Small intestine (tissue), 16 donors: ENCODE measurements around the gene F9. TPM values are rescaled to one million over a fixed set of nuclear protein-coding genes. Genes with fewer than 3 reads are reported as not detected.
A peak's percentile ranks its signal among the peaks of the same experiment; 100 is the strongest.
"Not testable (repeated sequence)": the region's sequence is repeated elsewhere in the genome, so short reads cannot be mapped to it uniquely, and the experiment has no call there.

Experiments used
- DNase-seq, 2 donors: peaks; one replicate each; pipeline versions ENCODE4 v3.0.0 to v3.0.0-alpha.2; 2013
- FAIRE-seq: peaks from 2 replicates; lab custom pipeline; 2012; peaks lifted over from hg19 to GRCh38; lab: Jason Lieb, UNC
- H3K27ac ChIP-seq, 3 donors: one replicate each; pipeline ENCODE4 v1.5.1; 2013; ENCODE audit warnings: low read length in 2 of 3, mild to moderate bottlenecking in 2 of 3, control low read depth in 1 of 3, inconsistent platforms in 1 of 3, low read depth in 1 of 3, moderate library complexity in 1 of 3
- H3K27me3 ChIP-seq, 3 donors: one replicate each; pipeline ENCODE4 v1.6.1; 2013; ENCODE audit warnings: low read length in 3 of 3, inconsistent platforms in 1 of 3; ENCODE audit not compliant: control insufficient read depth in 3 of 3, insufficient read depth in 3 of 3
- H3K36me3 ChIP-seq, 3 donors: one replicate each; pipeline ENCODE4 v1.6.1; 2013; ENCODE audit warnings: low read length in 3 of 3, inconsistent platforms in 1 of 3, low read depth in 1 of 3, mild to moderate bottlenecking in 1 of 3, moderate library complexity in 1 of 3; ENCODE audit not compliant: control insufficient read depth in 3 of 3, insufficient read depth in 2 of 3
- H3K4me1 ChIP-seq, 3 donors: one replicate each; pipeline ENCODE4 v1.6.1; 2013; ENCODE audit warnings: low read length in 2 of 3, inconsistent platforms in 1 of 3, low read depth in 1 of 3, mild to moderate bottlenecking in 1 of 3, moderate library complexity in 1 of 3; ENCODE audit not compliant: control insufficient read depth in 3 of 3, insufficient read depth in 2 of 3
- H3K4me3 ChIP-seq, 3 donors: one replicate each; pipeline ENCODE4 v1.5.1; 2013; ENCODE audit warnings: low read length in 3 of 3, control low read depth in 1 of 3, inconsistent platforms in 1 of 3, low read depth in 1 of 3, mild to moderate bottlenecking in 1 of 3, moderate library complexity in 1 of 3
- H3K9me3 ChIP-seq, 2 donors: one replicate each; pipeline ENCODE4 v1.6.1; 2013; ENCODE audit warnings: low read depth in 1 of 2, low read length in 1 of 2; ENCODE audit not compliant: control insufficient read depth in 2 of 2, insufficient read depth in 1 of 2
- WGBS, 3 donors: extraction: QIAGEN DNeasy Blood & Tissue Kit; methylation state at CpG; one replicate each; pipeline ENCODE4 v1.1.7; 2013; 5-methylcytosine and 5-hydroxymethylcytosine counted together
- long read RNA-seq, 10 donors: transcript quantifications; one replicate each; lab custom pipeline, GENCODE V29; 2026
- polyA plus RNA-seq, 4 donors: library from polyadenylated mRNA; stranded (reverse) in 3 of 4; unstranded in 1 of 4; fragments of 200-250 nt in 3 of 4; fragments of 120-200 nt in 1 of 4; gene quantifications; one replicate each; pipeline versions ENCODE4 v1.2.1 to v1.2.3, GENCODE V29; 2013
- donor health status: healthy with polysubstance abuse.
- donor health status: control.
- donor health status: control.
- donor health status: Bipolar disorder and iron deficiency.
- donor health status: healthy.

Gene F9
- not detected for polyA plus RNA-seq
- long read RNA-seq, donor 1, result 0 reads
- long read RNA-seq, donor 2, result 0 reads
- long read RNA-seq, donor 3, result 0 reads
- long read RNA-seq, donor 4, result 0 reads
- long read RNA-seq, donor 5, result 0 reads
- long read RNA-seq, donor 6, result 0 reads
- long read RNA-seq, donor 7, result 0 reads
- long read RNA-seq, donor 8, result 0 reads
- long read RNA-seq, donor 9, result 0 reads
- long read RNA-seq, donor 10, result 0 reads

- Histone ChIP-seq H3K27ac (no peak within 1 kb of the TSS), H3K36me3 (no peaks in the 10 kb centered on the region), H3K4me1 (no peaks in the 10 kb centered on the region), H3K9me3 (no peaks in the 10 kb centered on the region), H3K4me3 (no peak within 1 kb of the TSS), H3K27me3 (no peaks in the 10 kb centered on the region)
- WGBS, 3 donors, result 62 to 81% (median 70%) methylated on average over 4 of the region's 4 CpGs
- DNase-seq (no peak), FAIRE-seq (no peak)
Observed at GRCh38 chrX:139530550-139530949, at the start of gene F9. Gene F9, plus strand, starts transcription at chrX:139530739. Its CDS starts 26 bp downstream, at chrX:139530765.

DNA sequence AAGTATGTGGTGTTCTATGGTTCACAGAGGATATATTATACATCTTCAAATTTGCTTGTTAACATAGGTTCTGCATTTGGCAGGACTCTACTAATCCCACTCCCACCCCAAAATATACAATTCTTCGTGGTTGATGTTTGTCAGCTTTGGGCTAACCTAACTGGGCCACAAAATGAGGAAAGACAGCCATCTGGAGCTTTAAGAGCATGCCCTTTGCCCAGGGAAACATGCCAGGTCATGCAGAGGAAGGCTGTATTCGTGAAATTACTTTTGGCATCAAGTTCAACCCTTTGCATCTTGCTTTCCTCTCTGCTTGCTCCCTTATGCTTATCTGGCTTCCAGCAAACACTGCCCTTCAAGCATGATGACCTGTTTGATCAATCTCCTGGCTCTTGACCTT lies 46.8 kb upstream of the F9 start:
- WGBS, 3 donors, result 4 to 17% (median 6%) methylated on average over 2 of the region's 2 CpGs
- Histone ChIP-seq H3K4me1 (no peaks in the 10 kb centered on the region), H3K4me3 (no peak overlapping the region), H3K27me3 (no peaks in the 10 kb centered on the region), H3K36me3 (no peaks in the 10 kb centered on the region), H3K27ac (no peak overlapping the region), H3K9me3 (no peaks in the 10 kb centered on the region)
- no peak for DNase-seq
- FAIRE-seq, result no peak

GRCh38 chrX:139484591-139484990 lies 45.9 kb upstream of the F9 start:
- H3K4me3 ChIP-seq, result no peak overlapping the region
- no peak overlapping the region for H3K27ac ChIP-seq
- no peaks in the 10 kb centered on the region for H3K9me3 ChIP-seq
- no peaks in the 10 kb centered on the region for H3K27me3 ChIP-seq
- 47 to 67% (median 56%) methylated on average over 2 of the region's 2 CpGs for WGBS, 3 donors
- no peak for FAIRE-seq
- no peaks in the 10 kb centered on the region for H3K4me1 ChIP-seq
- peak in 1 of 2 donors; percentile 1 for DNase-seq
- no peaks in the 10 kb centered on the region for H3K36me3 ChIP-seq

- no peaks in the 10 kb centered on the region for H3K27me3 ChIP-seq
- 64 to 69% (median 66%) methylated on average over 5 of the region's 5 CpGs for WGBS, 3 donors
- no peak overlapping the region for H3K4me3 ChIP-seq
- H3K9me3 ChIP-seq, result no peaks in the 10 kb centered on the region
- no peaks in the 10 kb centered on the region for H3K4me1 ChIP-seq
- no peaks in the 10 kb centered on the region for H3K36me3 ChIP-seq
- no peak for FAIRE-seq
- DNase-seq, result no peak
- no peak overlapping the region for H3K27ac ChIP-seq
Observed at GRCh38 chrX:139495324-139495723, 35.2 kb upstream of the F9 start.

GRCh38 chrX:139506333-139506732 lies 24.2 kb upstream of the F9 start:
- H3K27ac ChIP-seq, result no peak overlapping the region

GRCh38 chrX:139508099-139508498 lies 22.4 kb upstream of the F9 start:
- FAIRE-seq (no peak), DNase-seq (no peak)
- 35 to 67% (median 43%) methylated on average over 8 of the region's 8 CpGs for WGBS, 3 donors
- no peak overlapping the region for H3K27ac ChIP-seq
- H3K4me3 ChIP-seq, result no peak overlapping the region
- H3K9me3 ChIP-seq, result no peaks in the 10 kb centered on the region
- H3K36me3 ChIP-seq, result no peaks in the 10 kb centered on the region
- H3K4me1 ChIP-seq, result no peaks in the 10 kb centered on the region
- H3K27me3 ChIP-seq, result no peaks in the 10 kb centered on the region

More at GRCh38 chrX:139506333-139506732, 24.2 kb upstream of the F9 start:
- FAIRE-seq (no peak), DNase-seq (no peak)
- no peaks in the 10 kb centered on the region for H3K9me3 ChIP-seq
- no peak overlapping the region for H3K4me3 ChIP-seq
- no peaks in the 10 kb centered on the region for H3K36me3 ChIP-seq
- H3K4me1 ChIP-seq, result no peaks in the 10 kb centered on the region
- no peaks in the 10 kb centered on the region for H3K27me3 ChIP-seq

GRCh38 chrX:139518475-139518874 lies 12.1 kb upstream of the F9 start:
- H3K27ac ChIP-seq, result no peak overlapping the region
- no peaks in the 10 kb centered on the region for H3K27me3 ChIP-seq
- 78 to 94% (median 92%) methylated on average over 2 of the region's 2 CpGs for WGBS, 3 donors
- no peak overlapping the region for H3K4me3 ChIP-seq
- FAIRE-seq (no peak), DNase-seq (no peak)
- H3K4me1 ChIP-seq, result no peaks in the 10 kb centered on the region
- peaks cover 0 to 4% of the 10 kb centered on the region in 2 donors for H3K9me3 ChIP-seq
- no peaks in the 10 kb centered on the region for H3K36me3 ChIP-seq

- not testable (repeated sequence) for DNase-seq, FAIRE-seq, H3K36me3 ChIP-seq, H3K4me3 ChIP-seq, H3K27ac ChIP-seq, H3K9me3 ChIP-seq, H3K27me3 ChIP-seq, H3K4me1 ChIP-seq
- 65 to 81% (median 69%) methylated on average over 3 of the region's 3 CpGs for WGBS, 3 donors
Observed at GRCh38 chrX:139528829-139529228, 1.7 kb upstream of the F9 start.

DNA sequence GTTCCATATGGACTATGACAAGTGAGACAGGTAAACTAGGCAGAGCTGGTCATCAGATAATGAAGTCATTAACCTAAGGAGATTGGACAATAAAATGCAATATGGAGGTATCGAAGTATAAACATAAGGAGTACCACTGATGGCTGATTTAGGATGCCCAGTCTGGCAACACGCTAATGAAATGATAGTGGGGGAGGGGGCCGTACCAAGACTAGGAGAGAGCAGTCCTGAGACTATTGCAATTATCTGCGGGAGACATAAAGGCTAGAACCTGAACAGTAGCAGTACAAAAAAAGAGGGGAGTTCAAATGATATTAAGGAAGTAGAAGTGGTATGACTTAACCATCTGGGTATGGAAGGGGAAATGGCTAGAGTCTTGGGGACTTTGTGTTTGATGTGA lies 2.3 kb downstream of the F9 start:
- no peak for DNase-seq
- H3K27me3 ChIP-seq, result no peaks in the 10 kb centered on the region
- H3K27ac ChIP-seq, result no peak overlapping the region
- no peak for FAIRE-seq
- 74 to 86% (median 78%) methylated on average over 4 of the region's 4 CpGs for WGBS, 3 donors
- H3K36me3 ChIP-seq, result no peaks in the 10 kb centered on the region
- no peak overlapping the region for H3K4me3 ChIP-seq
- H3K4me1 ChIP-seq, result no peaks in the 10 kb centered on the region
- H3K9me3 ChIP-seq, result no peaks in the 10 kb centered on the region
